PFSK-1 (cell line): Measurements from ENCODE around the gene MUC4.

Source experiments
- FOXP2 ChIP-seq: optimal IDR thresholded peaks from 2 replicates; pipeline ENCODE3; 2011; ENCODE audit warnings: borderline replicate concordance, control low read depth, inconsistent platforms; ENCODE audit not compliant: insufficient read depth; ENCODE audit errors: extremely low read length, extremely low read depth
- POLR2AphosphoS5 ChIP-seq: IDR thresholded peaks from 2 replicates; pipeline ENCODE4 v1.6.1; 2012; ENCODE audit warnings: low read depth, mild to moderate bottlenecking, control low read depth, low read length, moderate library complexity
- SIN3A ChIP-seq: IDR thresholded peaks from 2 replicates; pipeline ENCODE4 v1.6.1; 2012; ENCODE audit warnings: mild to moderate bottlenecking, low read length, moderate library complexity, borderline replicate concordance; ENCODE audit not compliant: insufficient read depth
- TAF1 ChIP-seq: IDR thresholded peaks from 2 replicates; pipeline ENCODE4 v1.6.1; 2012; ENCODE audit warnings: low read length, control low read depth, borderline replicate concordance; ENCODE audit not compliant: insufficient read depth
- TF ChIP-seq, protein P1 (sequence below), 2 experiments: IDR thresholded peaks; 2 replicates each; pipeline versions ENCODE4 v1.6.1 to v1.8.0; 2011 to 2012; ENCODE audit warnings: low read depth in 2 of 2, low read length in 2 of 2, control low read depth in 1 of 2, inconsistent platforms in 1 of 2, mild to moderate bottlenecking in 1 of 2, moderate library complexity in 1 of 2; ENCODE audit not compliant: insufficient read depth in 1 of 2

MUC4 gene

DNA sequence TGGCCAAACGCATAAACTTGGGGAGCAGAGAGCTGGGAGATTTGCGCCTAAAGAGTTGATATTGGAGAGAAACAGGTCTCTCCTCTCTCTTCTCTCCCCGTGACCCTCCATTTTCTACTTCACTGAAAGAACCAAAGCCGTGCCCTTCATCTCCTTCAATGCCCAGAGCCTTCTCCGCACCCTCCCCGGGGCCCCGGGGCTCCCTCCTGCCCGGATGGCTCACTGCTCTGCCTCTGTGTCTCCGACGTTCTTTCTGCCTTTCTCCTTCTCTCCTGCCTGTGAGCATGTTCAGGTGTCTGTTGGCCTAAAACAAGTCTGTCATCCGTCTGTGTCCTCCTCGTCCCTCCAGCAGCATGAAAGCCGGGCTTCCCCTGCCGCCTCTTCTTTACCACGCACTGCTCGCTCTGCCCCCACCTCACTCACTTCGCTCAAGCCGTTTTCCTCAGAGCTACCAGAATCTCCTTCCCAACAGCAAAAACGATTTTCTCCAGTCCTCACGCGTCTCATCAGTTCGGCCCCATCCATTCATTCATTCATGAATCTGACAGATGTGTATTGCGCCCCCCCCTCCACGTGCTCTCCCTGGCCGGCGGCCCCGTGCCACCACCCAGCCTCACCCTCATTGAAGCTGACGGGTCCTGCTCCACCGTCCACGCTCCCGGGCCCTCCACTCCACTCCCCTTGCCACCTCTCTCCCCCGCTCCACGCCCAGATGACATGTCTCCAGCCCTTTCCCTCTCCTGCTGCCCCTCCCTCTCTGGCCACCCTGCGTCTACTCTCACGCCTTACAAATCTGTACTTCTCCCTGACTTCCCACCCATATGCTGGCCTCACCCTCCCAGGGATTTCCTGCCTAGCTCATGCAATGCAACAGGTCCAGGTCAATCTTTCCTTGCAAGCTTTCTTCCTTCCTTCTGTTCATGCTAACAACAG, 10.2 kb downstream of the MUC4 start:
- no peak for TF ChIP-seq FOXP2
- TF ChIP-seq POLR2AphosphoS5: no peak
- TF ChIP-seq SIN3A: no peak
- no peak for TF ChIP-seq TAF1
- TF ChIP-seq, protein P1, sequence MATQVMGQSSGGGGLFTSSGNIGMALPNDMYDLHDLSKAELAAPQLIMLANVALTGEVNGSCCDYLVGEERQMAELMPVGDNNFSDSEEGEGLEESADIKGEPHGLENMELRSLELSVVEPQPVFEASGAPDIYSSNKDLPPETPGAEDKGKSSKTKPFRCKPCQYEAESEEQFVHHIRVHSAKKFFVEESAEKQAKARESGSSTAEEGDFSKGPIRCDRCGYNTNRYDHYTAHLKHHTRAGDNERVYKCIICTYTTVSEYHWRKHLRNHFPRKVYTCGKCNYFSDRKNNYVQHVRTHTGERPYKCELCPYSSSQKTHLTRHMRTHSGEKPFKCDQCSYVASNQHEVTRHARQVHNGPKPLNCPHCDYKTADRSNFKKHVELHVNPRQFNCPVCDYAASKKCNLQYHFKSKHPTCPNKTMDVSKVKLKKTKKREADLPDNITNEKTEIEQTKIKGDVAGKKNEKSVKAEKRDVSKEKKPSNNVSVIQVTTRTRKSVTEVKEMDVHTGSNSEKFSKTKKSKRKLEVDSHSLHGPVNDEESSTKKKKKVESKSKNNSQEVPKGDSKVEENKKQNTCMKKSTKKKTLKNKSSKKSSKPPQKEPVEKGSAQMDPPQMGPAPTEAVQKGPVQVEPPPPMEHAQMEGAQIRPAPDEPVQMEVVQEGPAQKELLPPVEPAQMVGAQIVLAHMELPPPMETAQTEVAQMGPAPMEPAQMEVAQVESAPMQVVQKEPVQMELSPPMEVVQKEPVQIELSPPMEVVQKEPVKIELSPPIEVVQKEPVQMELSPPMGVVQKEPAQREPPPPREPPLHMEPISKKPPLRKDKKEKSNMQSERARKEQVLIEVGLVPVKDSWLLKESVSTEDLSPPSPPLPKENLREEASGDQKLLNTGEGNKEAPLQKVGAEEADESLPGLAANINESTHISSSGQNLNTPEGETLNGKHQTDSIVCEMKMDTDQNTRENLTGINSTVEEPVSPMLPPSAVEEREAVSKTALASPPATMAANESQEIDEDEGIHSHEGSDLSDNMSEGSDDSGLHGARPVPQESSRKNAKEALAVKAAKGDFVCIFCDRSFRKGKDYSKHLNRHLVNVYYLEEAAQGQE (IDR thresholded peaks at IDR 0.05; ENCODE audit: insufficient read depth in 1 of 2, low read depth in 2 of 2, low read length in 2 of 2): no peak

DNA sequence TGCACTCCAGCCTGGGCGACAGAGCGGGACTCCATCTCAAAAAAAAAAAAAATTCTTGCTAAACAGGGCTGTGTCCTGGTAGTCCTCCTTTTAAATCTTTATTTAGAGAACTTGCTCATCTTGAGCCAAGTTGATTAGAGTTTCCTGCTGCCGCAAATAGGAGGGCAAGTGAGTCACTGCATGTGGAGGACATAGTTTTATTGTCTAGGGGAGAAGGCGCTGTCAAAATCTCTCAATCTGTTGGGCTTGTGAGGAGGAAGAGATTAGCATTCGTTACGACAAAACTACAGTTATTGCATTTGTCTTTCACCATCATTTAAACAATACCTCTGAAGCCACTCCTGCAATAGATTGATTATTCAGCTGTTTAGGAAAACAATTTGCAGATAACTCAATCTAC, 11.5 kb downstream of the MUC4 start:
- TF ChIP-seq FOXP2 (no peak), SIN3A (no peak), TAF1 (no peak), POLR2AphosphoS5 (no peak)
- TF ChIP-seq, protein P1 (IDR thresholded peaks at IDR 0.05; ENCODE audit: insufficient read depth in 1 of 2, low read depth in 2 of 2, low read length in 2 of 2): no peak

DNA sequence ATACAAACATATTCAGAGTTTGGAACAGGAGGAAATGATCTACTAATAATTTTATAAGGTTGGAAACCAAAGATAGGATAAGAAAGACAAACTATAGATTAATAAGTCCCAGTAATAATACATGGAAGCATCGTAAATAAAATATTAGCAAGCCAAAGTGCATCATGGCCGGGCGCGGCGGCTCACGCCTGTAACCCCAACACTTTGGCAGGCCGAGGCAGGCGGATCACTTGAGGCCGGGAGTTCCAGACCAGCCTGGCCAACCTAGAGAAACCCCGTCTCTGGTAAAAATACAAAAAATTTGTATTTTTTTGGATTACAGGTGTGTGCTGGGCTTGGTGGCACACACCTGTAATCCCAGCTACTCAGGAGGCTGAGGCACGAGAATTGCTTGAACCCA, 14.9 kb downstream of the MUC4 start:
- TF ChIP-seq POLR2AphosphoS5 (no peak), FOXP2 (no peak), TAF1 (no peak), SIN3A (no peak)
- TF ChIP-seq, protein P1 (IDR thresholded peaks at IDR 0.05; ENCODE audit: insufficient read depth in 1 of 2, low read depth in 2 of 2, low read length in 2 of 2): no peak

DNA sequence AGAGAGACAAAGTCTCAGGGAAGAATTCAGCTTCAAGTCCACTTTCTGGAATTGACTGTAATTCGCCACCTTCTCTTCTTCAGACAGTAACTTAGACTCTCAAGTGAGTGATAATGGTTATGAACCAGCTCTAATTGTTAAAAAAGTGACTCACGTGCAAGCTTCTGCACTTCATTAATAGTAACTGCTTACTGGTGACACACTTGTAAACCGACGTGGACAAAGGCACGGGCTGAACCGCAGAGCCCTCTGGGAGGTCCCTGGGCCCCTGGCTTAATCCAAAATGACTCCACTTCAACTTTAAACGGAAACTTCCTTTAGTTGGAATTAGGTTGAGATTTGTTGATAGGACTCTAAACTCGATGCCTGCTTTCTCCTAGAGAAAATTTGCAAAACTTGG, 17.0 kb downstream of the MUC4 start:
- TF ChIP-seq, protein P1 (IDR thresholded peaks at IDR 0.05; ENCODE audit: insufficient read depth in 1 of 2, low read depth in 2 of 2, low read length in 2 of 2): no peak
- TF ChIP-seq TAF1 (no peak), FOXP2 (no peak), SIN3A (no peak), POLR2AphosphoS5 (no peak)
